Iris pigment epithelial cell (primary cell): ENCODE data around the gene HEG1.
A peak's percentile ranks its signal among the peaks of the same experiment; 100 is the strongest.
"Not testable (repeated sequence)": the region's sequence is repeated elsewhere in the genome, so short reads cannot be mapped to it uniquely, and the experiment has no call there.

Source experiments
- DNase-seq: peaks from one replicate; pipeline ENCODE4 v3.0.0-alpha.2; 2011; ENCODE audit warnings: low read depth

HEG1 gene

GRCh38 chr3:124984754-124985153 lies 71.0 kb downstream of the HEG1 start:
- no peak for DNase-seq

- DNase-seq, result no peak
These were observed 72.9 kb downstream of the HEG1 start for GRCh38 chr3:124982855-124983254.

GRCh38 chr3:124981472-124981871 lies 74.3 kb downstream of the HEG1 start:
- DNase-seq, result no peak

- DNase-seq, result no peak
These were observed 77.2 kb downstream of the HEG1 start for GRCh38 chr3:124978627-124979026.

GRCh38 chr3:124976383-124976782 lies 79.4 kb downstream of the HEG1 start:
- no peak for DNase-seq

GRCh38 chr3:124974691-124975090 lies 81.1 kb downstream of the HEG1 start:
- no peak for DNase-seq

- no peak for DNase-seq
These were observed 82.5 kb downstream of the HEG1 start for GRCh38 chr3:124973290-124973689.

- no peak for DNase-seq
These were observed 83.3 kb downstream of the HEG1 start for GRCh38 chr3:124972457-124972856.

- DNase-seq, result no peak
These were observed 85.7 kb downstream of the HEG1 start for GRCh38 chr3:124969963-124970722.

GRCh38 chr3:124969190-124969589 lies 86.6 kb downstream of the HEG1 start:
- no peak for DNase-seq

- DNase-seq, result no peak
These were observed 87.8 kb downstream of the HEG1 start for GRCh38 chr3:124967964-124968363.

GRCh38 chr3:124966521-124967445 lies 89.0 kb downstream of the HEG1 start:
- DNase-seq, result no peak

GRCh38 chr3:124965413-124965812 lies 90.4 kb downstream of the HEG1 start:
- no peak for DNase-seq

GRCh38 chr3:124964387-124964786 lies 91.4 kb downstream of the HEG1 start:
- DNase-seq, result peak; percentile 69

- no peak for DNase-seq
These were observed 92.0 kb downstream of the HEG1 start for GRCh38 chr3:124963755-124964154.

GRCh38 chr3:124962403-124962940 lies 93.3 kb downstream of the HEG1 start:
- no peak for DNase-seq

GRCh38 chr3:124960698-124961097 lies 95.1 kb downstream of the HEG1 start:
- DNase-seq, result no peak

GRCh38 chr3:124960105-124960504 lies 95.7 kb downstream of the HEG1 start:
- DNase-seq, result no peak

GRCh38 chr3:124957951-124958350 lies 97.8 kb downstream of the HEG1 start:
- DNase-seq, result not testable (repeated sequence)

GRCh38 chr3:124952282-124952855 lies 103.4 kb downstream of the HEG1 start:
- no peak for DNase-seq

- DNase-seq, result peak; percentile 45
These were observed 104.1 kb downstream of the HEG1 start for GRCh38 chr3:124951511-124952281.

GRCh38 chr3:124950026-124950425 lies 105.8 kb downstream of the HEG1 start:
- no peak for DNase-seq
